Esophagus muscularis mucosa (tissue), 3 donors: ENCODE results near the gene STXBP6.

ENCODE experiments used
- POLR2A ChIP-seq: fragments of 450-650 bp; IDR thresholded peaks from one replicate; pipeline ENCODE4 v1.6.1; 2017; ENCODE audit warnings: antibody characterized with exemption, moderate library complexity, mild to moderate bottlenecking, low read depth
- TF ChIP-seq, protein P1 (sequence below), 3 experiments: fragments of 200-600 bp in 2 of 3; fragments of 450-650 bp in 1 of 3; sonication (generic) in 2 of 3; IDR thresholded peaks; one replicate each; pipeline ENCODE4 v1.5.1; 2017 to 2019; ENCODE audit warnings: antibody characterized with exemption in 3 of 3, mild to moderate bottlenecking in 2 of 3, moderate library complexity in 1 of 3

DNA sequence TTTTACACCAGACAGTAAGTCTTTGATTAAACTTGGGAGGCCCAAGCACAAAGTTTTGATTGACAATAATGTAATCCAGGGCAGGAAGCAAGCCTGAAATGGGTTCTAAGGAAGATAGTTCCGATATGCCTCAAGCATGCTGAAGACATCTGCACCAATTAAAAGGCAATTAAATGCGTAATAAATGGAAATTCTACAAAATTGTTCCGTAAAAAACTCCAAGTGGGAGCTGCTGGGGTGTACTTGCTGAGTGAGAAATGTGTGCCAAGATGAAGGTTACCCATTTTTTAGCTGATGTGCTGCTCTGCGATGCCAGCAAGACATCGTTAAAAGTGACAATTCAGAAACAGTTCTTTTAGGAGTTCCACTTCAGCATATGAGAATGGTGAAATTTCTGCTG, 269.7 kb downstream of the STXBP6 start:
- TF ChIP-seq, protein P1, sequence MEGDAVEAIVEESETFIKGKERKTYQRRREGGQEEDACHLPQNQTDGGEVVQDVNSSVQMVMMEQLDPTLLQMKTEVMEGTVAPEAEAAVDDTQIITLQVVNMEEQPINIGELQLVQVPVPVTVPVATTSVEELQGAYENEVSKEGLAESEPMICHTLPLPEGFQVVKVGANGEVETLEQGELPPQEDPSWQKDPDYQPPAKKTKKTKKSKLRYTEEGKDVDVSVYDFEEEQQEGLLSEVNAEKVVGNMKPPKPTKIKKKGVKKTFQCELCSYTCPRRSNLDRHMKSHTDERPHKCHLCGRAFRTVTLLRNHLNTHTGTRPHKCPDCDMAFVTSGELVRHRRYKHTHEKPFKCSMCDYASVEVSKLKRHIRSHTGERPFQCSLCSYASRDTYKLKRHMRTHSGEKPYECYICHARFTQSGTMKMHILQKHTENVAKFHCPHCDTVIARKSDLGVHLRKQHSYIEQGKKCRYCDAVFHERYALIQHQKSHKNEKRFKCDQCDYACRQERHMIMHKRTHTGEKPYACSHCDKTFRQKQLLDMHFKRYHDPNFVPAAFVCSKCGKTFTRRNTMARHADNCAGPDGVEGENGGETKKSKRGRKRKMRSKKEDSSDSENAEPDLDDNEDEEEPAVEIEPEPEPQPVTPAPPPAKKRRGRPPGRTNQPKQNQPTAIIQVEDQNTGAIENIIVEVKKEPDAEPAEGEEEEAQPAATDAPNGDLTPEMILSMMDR (IDR thresholded peaks at IDR 0.05) = no peak
- no peak for TF ChIP-seq POLR2A
